Middle frontal gyrus (tissue), 1 donor: ENCODE data around the gene CLPSL2.
"Not testable (repeated sequence)": the region's sequence is repeated elsewhere in the genome, so short reads cannot be mapped to it uniquely, and the experiment has no call there.

ENCODE experiments used
- DNase-seq: peaks from one replicate; pipeline ENCODE4 v3.0.0-alpha.2; 2015; ENCODE audit warnings: low spot score; ENCODE audit errors: extremely low spot score

Gene CLPSL2

GRCh38 chr6:35776364-35777215 is at the start of gene CLPSL2:
Gene CLPSL2, plus strand, starts transcription at chr6:35776598. Its CDS starts 21 bp downstream, at chr6:35776619.
- no peak for DNase-seq

GRCh38 chr6:35727231-35727934 is 49.0 kb upstream of the CLPSL2 start:
- peak; percentile 51 for DNase-seq

DNA sequence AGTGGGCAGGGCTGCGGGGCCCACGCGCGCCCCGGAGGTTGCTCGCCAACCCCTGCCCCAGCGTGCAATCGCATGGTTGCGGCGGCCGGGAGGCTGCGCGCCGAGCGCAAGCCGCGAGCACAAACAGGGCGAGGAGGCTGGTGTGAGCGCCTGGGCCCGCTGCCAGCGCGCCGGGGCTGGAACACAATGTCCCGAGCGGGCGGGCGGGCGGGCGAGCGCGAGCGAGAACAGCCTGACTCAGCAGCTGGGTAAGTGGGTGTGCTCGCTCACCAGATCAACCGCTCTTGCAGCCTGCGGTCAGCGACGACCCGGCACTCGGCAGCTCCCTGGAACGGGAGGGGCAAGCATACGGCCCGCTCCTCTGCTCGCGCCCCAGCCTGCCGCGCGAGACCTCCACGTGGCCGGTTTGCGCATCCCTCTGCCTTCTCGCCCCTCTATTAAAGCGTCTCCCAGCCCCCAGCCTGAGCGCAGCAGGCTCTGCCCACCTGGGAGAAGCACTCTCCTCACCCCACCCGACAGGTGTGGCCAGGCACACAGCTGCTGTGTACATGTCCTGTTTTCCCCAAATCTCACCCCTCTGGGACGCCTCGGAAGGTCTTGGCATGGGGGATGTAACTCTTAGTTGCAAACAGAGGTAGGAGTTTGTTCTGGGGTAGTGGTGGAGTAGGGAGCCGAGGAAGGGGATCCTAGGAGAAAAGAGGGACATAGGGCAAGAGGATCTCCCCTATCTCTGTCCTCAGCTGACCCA is 48.3 kb upstream of the CLPSL2 start:
- DNase-seq: peak; percentile 76

GRCh38 chr6:35728683-35729678 is 47.4 kb upstream of the CLPSL2 start:
- no peak for DNase-seq

GRCh38 chr6:35729722-35730121 is 46.7 kb upstream of the CLPSL2 start:
- DNase-seq: no peak

DNA sequence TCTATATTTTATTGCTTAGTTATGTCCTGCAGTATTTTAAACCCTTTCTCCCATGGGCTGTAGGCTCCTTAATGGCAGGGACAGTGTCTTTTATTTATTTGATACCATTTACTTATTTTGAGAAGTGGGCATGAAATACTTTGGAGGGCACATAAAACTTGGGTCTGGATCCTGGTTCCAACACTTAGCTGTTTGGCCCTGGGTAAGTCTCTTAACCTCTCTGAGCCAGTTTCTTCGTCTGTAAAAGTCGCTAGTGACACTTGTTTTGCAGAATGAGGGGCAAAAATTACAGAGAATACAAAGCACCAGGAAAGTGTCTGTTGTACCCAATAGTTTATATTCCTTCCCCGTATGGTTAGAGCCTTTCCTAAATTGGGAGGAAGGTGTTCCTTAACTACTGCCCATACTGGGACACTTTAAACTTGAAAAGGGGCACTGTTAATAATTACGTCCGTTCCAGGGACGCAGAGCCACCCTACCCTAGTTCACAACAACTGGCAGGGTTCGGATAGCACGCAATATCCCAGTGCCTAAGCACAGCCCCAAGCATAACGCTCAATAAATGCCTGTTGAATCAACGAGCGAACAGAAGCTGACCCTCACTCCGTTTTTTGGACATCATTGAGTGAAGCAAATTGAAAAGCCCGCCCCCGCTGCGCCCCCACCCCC is 45.5 kb upstream of the CLPSL2 start:
- no peak for DNase-seq

DNA sequence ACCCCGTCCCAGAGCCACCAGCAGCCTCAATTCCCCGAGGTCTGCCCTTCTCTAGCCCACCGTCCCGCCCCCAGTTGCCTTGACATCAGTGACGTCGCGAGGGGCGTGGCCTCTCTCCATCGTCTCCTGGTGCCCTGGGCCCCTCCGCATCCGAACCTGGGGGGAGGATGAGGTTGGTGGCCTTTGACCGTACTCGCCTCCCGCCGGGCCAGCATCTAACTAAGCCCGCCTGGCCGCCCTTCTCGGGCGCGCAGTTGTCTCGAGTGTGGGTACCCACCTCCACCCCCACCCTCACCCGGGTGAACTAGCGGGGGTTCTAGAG is 45.0 kb upstream of the CLPSL2 start:
- DNase-seq: peak; percentile 66

GRCh38 chr6:35731736-35732532 is 44.5 kb upstream of the CLPSL2 start:
- DNase-seq: peak; percentile 52

- DNase-seq: no peak
Observed at GRCh38 chr6:35733633-35734032, 42.8 kb upstream of the CLPSL2 start.

DNA sequence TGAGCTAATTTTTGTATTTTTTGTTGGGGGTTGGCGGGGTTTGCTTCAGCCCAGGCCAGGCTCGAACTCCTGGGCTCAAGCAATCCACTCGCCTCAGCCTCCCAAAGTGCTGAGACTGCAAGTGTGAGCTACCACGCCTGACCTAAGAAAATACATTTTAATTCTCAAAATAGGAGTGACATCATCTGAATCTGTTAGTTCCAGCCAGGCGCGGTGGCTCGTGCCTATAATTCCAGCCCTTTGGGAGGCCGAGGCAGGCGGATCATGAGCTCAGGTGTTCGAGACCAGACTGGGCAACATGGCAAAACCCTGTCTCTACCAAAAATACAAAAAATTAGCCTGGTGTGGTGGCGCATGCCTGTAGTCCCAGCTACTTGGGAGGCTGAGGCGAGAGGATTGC is 42.1 kb upstream of the CLPSL2 start:
- not testable (repeated sequence) for DNase-seq

DNA sequence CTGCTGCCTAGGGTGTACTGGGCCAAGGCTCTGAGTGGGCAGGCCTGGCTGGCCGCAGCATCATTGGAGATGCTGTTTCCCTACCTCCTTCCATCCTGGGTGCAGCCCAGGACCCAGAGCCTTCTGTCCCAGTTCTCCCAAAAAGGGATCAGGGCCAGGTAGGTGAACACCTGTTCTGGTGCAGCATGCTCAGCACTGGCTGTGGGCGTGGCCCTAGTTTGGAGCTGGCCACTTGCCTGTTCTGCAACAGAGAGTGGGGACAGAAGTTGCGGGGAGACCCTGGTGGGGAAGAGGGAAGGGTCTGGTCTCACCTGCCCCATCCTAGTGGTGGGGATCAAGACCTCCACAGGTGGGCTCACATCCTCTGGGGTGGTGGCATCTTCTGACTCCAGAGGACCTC is 40.9 kb upstream of the CLPSL2 start:
- DNase-seq: no peak

DNA sequence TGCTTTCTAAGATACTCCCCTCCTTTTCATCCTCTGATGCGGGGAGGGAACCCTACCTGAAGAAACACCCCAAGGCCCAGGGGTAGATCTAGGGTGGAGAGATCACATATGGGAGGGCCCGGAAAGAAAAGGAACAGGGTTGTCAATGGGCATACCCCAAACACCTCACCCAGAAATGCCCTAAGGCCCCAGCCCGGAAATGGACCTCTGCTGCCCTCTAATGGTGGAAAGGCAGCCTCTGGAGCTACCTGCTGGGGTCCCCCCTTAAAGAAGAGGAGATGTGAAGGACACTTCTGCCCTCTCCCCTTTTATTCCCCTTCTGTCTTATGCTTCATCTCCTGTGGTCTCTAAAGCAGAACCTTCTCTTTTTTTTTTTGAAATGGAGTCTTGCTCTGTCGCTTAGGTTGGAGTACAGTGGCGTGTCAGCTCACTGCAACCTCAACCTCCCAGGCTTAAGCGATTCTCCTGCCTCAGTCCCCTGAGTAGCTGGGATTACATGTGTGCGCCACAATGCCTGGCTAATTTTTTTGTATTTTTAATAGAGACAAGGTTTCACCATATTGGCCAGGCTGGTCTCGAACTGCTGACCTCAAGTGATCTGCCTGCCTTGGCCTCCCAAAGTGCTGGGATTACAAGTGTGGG is 40.0 kb upstream of the CLPSL2 start:
- DNase-seq: no peak

GRCh38 chr6:35736982-35737412 is 39.4 kb upstream of the CLPSL2 start, which contains the start of gene ARMC12:
Gene ARMC12, plus strand, starts transcription at chr6:35737032. Its CDS starts 77 bp downstream, at chr6:35737109.
- no peak for DNase-seq

- no peak for DNase-seq
Observed at GRCh38 chr6:35737413-35738211, 38.8 kb upstream of the CLPSL2 start.

DNA sequence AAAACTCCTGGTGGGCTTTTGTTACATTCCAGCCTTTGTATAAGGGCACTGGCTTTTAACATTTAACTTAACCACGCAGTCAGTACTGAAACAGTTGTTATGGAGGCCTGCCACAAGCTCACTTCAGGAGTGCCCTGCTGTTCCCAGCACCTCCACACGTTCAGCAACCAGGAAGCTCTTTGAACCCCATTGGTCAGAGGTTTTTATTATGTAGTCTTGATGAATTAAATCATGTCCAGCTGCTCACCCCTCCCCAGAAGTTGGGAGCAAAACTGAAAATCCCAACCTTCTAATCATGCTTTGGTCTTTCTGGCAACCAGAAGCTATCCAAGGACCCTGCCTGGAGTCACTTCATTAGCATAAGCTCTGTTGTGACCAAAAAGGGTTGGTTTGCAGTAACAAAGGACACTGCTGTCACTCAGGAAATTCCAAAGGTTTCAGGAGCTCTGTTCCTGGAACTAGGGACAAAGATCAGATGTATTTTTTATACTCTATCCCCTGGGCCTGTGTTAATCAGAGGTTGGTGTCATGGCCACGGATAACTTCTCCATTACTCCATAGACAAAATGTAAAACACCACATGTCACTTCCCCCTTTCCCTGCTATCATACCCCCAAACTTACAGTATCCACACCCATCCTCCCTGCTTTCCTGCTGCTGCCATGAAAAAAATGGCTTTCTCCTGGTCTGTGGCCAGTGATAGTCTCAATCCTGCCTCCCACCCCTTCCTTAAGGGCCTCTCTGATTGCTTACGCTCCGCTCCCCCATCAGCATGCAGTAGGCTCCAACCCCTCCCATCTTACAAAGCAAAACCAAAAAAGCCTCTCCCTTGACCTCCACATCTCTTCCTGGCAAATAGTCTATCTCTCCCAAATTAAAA is 36.5 kb upstream of the CLPSL2 start:
- no peak for DNase-seq

DNA sequence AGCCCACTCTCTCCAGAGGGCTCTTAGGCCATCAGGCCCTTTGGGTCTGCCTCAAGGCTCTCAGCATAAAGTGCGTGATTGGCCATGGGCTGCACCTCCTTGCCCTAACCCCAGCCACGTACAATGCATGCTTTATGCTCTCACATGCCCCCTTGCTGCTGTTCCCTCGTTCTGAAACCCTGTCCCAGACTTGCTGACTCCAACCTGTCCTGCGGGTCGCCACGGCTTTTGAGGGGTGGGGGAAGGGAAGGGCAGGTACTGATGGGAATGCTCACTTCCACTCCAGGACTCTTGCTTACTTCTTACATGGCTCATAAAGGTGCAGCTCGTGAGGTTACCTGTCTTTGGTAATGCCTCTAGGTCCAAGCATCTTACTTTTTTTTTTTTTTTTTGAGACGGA is 33.6 kb upstream of the CLPSL2 start:
- no peak for DNase-seq

- no peak for DNase-seq
Observed at GRCh38 chr6:35745509-35745908, 30.9 kb upstream of the CLPSL2 start.
